ENCODE measurements around the gene MRPL24. TPM values are rescaled to one million over a fixed set of nuclear protein-coding genes. Genes with fewer than 3 reads are reported as not detected.
A peak's percentile ranks its signal among the peaks of the same experiment; 100 is the strongest.

Gene MRPL24
- total RNA-seq, 1 experiment from 2014 or later = 27.3 TPM

DNA sequence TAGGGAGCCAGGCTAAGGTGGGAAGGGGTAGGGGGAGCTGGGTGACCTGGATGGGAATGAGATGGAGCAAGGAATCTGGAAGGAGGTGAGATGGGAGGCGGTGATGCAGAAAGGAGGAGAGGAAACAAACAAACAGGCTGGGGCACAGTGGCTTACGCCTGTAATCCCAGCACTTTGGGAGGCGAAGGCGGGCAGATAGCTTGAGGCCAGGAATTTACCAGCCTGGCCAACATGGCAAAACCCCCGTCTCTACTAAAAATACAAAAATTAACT lies 46.3 kb downstream of the MRPL24 start:
- Histone ChIP-seq H2AFZ (ENCODE audit: low read length) (no peak overlapping the region), H3K27me3 (ENCODE audit: insufficient read depth, low read length) (no peaks in the 10 kb centered on the region), H3K14ac (ENCODE audit: insufficient read depth, low read length) (no peak overlapping the region), H3K4me2 (ENCODE audit: insufficient read depth, insufficient read length, low read length) (peak overlapping the region; percentile 53), H3K23ac (ENCODE audit: insufficient read length, low read depth, low read length) (no peak overlapping the region), H2BK5ac (ENCODE audit: insufficient read length, low read length) (no peak overlapping the region), H3K23me2 (ENCODE audit: insufficient read length, low read depth, low read length, poor library complexity, severe bottlenecking) (peaks cover 10% of the 10 kb centered on the region), H3K9me3 (ENCODE audit: control insufficient read depth, low read depth, low read length) (no peaks in the 10 kb centered on the region), H2BK120ac (ENCODE audit: low read depth, low read length, poor library complexity, severe bottlenecking) (no peak overlapping the region), H3K4ac (ENCODE audit: low read depth, low read length) (no peak overlapping the region), H3K27ac (ENCODE audit: insufficient read length, low read depth, low read length) (no peak overlapping the region), H3K79me1 (ENCODE audit: insufficient read depth, low read depth, low read length, poor library complexity, severe bottlenecking) (no peaks in the 10 kb centered on the region), H4K8ac (replicated peaks; ENCODE audit: insufficient read length, low read depth, low read length) (no peak overlapping the region), H2AK5ac (ENCODE audit: insufficient read length, low read length) (no peak overlapping the region), H4K91ac (ENCODE audit: insufficient read length, low read depth, low read length) (no peak overlapping the region), H2BK15ac (ENCODE audit: low read depth, low read length) (no peak overlapping the region), H3K56ac (ENCODE audit: insufficient read length, low read depth, low read length) (no peak overlapping the region), H4K20me1 (ENCODE audit: control insufficient read depth, insufficient read depth, insufficient read length) (no peaks in the 10 kb centered on the region), H3T11ph (ENCODE audit: low read length) (no peak overlapping the region), H3K18ac (ENCODE audit: insufficient read length, low read depth, low read length) (no peak overlapping the region), H3K9ac (ENCODE audit: extremely low read depth, insufficient read length, low read length) (no peak overlapping the region), H2BK12ac (ENCODE audit: insufficient read length, low read depth, low read length) (no peak overlapping the region), H3K4me1 (ENCODE audit: insufficient read depth, low read length) (peaks cover 17% of the 10 kb centered on the region; the same call in 1 of the 2 replicates), H2BK20ac (ENCODE audit: low read depth, low read length, poor library complexity, severe bottlenecking) (no peak overlapping the region), H4K5ac (ENCODE audit: insufficient read length, low read depth, low read length) (no peak overlapping the region), H3K79me2 (ENCODE audit: insufficient read depth, low read length) (no peaks in the 10 kb centered on the region)
- no peak for DNase-seq
- peaks cover 48 to 63% of the 10 kb centered on the region in 2 experiments for H3K4me1 Mint-ChIP-seq
- H3K27me3 Mint-ChIP-seq (ENCODE audit: low read depth) = peaks cover 8% of the 10 kb centered on the region
- peak overlapping the region in 1 of 2 experiments; percentile 38; a peak in 3 of 5 replicates for H3K4me3 Mint-ChIP-seq
- no peak for TF ChIP-seq CTCF (conservative IDR thresholded peaks at IDR 0.05)
- H3K27ac Mint-ChIP-seq = peak overlapping the region; percentile 56 to 91 (median 90); a peak in 3 of 7 replicates
- H3K9me3 Mint-ChIP-seq = no peaks in the 10 kb centered on the region
- H3K36me3 Mint-ChIP-seq (ENCODE audit: insufficient read depth in 1 of 3, low read depth in 3 of 3) = peaks cover 7 to 27% (median 24%) of the 10 kb centered on the region in 3 experiments
- no CpG with 5 or more reads among the region's 5 CpGs for WGBS (ENCODE audit: extremely low coverage, insufficient read length, low lambda C conversion rate)
